Mammary epithelial cell (primary cell): ENCODE measurements around the gene MLXIP.

Source experiments
- EZH2 ChIP-seq: IDR thresholded peaks from 2 replicates; pipeline ENCODE4 v1.6.1; 2012; ENCODE audit warnings: low read length, inconsistent platforms, borderline replicate concordance
- TF ChIP-seq, protein P1 (sequence below), 2 donors: IDR thresholded peaks in 1 of 2; conservative IDR thresholded peaks in 1 of 2; 2 replicates each; pipeline ENCODE4 v1.5.1; 2011 to 2012; ENCODE audit warnings: inconsistent platforms in 2 of 2, low read length in 2 of 2, mild to moderate bottlenecking in 2 of 2, control low read depth in 1 of 2, low read depth in 1 of 2; ENCODE audit not compliant: insufficient read depth in 1 of 2; ENCODE audit errors: extremely low read depth in 1 of 2

DNA sequence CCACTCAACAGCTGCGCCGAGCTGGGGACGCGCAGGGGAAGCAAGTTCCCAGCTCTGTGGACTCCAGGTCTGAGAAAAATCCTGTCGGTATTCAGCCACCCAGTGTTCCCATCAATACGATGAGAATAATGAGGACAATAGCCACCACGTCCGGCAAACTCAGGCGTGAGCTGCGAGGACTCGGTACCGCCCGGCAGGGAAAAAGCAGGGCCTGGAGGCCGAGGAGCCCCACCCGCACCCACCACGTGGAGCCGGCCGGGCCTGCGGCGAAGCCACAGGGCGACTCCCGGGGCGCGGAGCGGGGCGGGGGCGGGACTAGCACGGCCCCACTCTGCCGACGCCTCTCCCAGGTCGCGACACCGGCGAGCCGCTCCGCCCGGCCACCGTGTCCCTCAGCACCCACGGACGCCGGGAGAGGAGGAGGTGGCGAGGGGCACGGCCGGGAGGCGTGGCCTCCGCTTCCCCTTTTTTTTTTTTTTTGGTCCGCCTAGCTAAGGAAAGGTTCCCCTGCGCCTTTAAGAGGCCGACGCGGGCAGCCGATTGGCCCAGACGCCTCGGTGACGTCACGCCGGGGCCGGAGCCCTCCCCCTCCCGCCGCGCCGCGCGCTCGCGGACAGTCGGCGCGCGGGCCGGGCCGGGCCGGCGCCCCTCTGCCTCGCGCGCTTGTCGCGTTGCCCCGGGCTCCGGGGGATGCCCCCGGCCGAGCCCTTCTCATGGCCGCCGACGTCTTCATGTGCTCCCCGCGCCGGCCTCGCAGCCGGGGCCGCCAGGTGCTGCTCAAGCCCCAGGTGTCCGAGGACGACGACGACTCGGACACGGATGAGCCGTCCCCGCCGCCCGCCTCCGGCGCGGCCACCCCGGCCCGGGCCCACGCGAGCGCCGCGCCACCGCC lies at the start of gene MLXIP:
- TF ChIP-seq, protein P1, sequence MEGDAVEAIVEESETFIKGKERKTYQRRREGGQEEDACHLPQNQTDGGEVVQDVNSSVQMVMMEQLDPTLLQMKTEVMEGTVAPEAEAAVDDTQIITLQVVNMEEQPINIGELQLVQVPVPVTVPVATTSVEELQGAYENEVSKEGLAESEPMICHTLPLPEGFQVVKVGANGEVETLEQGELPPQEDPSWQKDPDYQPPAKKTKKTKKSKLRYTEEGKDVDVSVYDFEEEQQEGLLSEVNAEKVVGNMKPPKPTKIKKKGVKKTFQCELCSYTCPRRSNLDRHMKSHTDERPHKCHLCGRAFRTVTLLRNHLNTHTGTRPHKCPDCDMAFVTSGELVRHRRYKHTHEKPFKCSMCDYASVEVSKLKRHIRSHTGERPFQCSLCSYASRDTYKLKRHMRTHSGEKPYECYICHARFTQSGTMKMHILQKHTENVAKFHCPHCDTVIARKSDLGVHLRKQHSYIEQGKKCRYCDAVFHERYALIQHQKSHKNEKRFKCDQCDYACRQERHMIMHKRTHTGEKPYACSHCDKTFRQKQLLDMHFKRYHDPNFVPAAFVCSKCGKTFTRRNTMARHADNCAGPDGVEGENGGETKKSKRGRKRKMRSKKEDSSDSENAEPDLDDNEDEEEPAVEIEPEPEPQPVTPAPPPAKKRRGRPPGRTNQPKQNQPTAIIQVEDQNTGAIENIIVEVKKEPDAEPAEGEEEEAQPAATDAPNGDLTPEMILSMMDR (conservative IDR thresholded peaks at IDR 0.05 in 1 of 2, IDR thresholded peaks at IDR 0.05 in 1 of 2; ENCODE audit: extremely low read depth in 1 of 2, insufficient read depth in 1 of 2, low read depth in 1 of 2, low read length in 2 of 2) = no peak
- no peak for TF ChIP-seq EZH2
